ENCODE measurements around the gene EYS. TPM values are rescaled to one million over a fixed set of nuclear protein-coding genes. Genes with fewer than 3 reads are reported as not detected.

The EYS gene
- total and polyA plus RNA-seq, 9 of the 15 experiments (the other 6 are each of a cell fraction or from before 2014, with no cell fraction given): 0.03 to 0.36 (median 0.10) TPM; not detected in 2

- Histone ChIP-seq H3K9me1 (ENCODE audit: control insufficient read depth, insufficient read depth, low read length) (no peaks in the 10 kb centered on the region), H3K9ac (ENCODE audit: insufficient read depth in 1 of 2, low read depth in 2 of 2, low read length in 2 of 2) (no peak overlapping the region), H3K27ac (ENCODE audit: extremely low read depth, low read depth, low read length) (no peak overlapping the region), H3K4me1 (replicated peaks in 1 of 2; ENCODE audit: control insufficient read depth in 2 of 2, insufficient read depth in 2 of 2, low read length in 2 of 2) (no peaks in the 10 kb centered on the region), H3K4me2 (ENCODE audit: insufficient read depth, low read length) (no peak overlapping the region), H3K79me2 (ENCODE audit: control insufficient read depth, insufficient read depth, low read length) (no peaks in the 10 kb centered on the region), H4K20me1 (replicated peaks; ENCODE audit: control insufficient read depth, insufficient read depth, low read length) (no peaks in the 10 kb centered on the region), H3K4me3 (no peak overlapping the region), H3K27me3 (ENCODE audit: control insufficient read depth in 2 of 2, insufficient read depth in 2 of 2, low read length in 2 of 2) (no peaks in the 10 kb centered on the region), H2AFZ (ENCODE audit: low read depth, low read length) (no peak overlapping the region), H3K36me3 (ENCODE audit: control insufficient read depth, insufficient read depth, low read length) (no peaks in the 10 kb centered on the region), H3K9me3 (replicated peaks; ENCODE audit: control insufficient read depth, insufficient read depth, low read depth, low read length) (no peaks in the 10 kb centered on the region)
- WGBS (ENCODE audit: insufficient coverage, low coverage, missing lambda C conversion rate): 3% methylated on average over 2 of the region's 2 CpGs
- FAIRE-seq (no peak), DNase-seq (ENCODE audit: extremely low read depth in 1 of 4, low spot score in 3 of 4) (no peak), ATAC-seq (no peak)
- intact Hi-C loops (cut with micrococcal nuclease): no loop called here
- BruUV-seq (replicated peaks): no TSS peak
- POLR2A ChIA-PET: no interaction called here
- in situ Hi-C loops (cut with MboI): no loop called here
- CTCF ChIA-PET (ENCODE audit: low intra/inter-chr PET ratio): no interaction called here
- TF ChIP-seq MAFF (IDR thresholded peaks at IDR 0.05; ENCODE audit: low read length): no peak
- no peak for TF ChIP-seq NR2C2 (CRISPR knock-in tag; IDR thresholded peaks at IDR 0.05)
- TF ChIP-seq NR2C2 (tag; IDR thresholded peaks at IDR 0.05): no peak
- no peak for TF ChIP-seq NR2F6 (CRISPR knock-in tag; IDR thresholded peaks at IDR 0.05)
- no peak for TF ChIP-seq ETV5 (CRISPR knock-in tag; IDR thresholded peaks at IDR 0.05; ENCODE audit: low read depth)
- TF ChIP-seq STAG1 (CRISPR knock-in tag; IDR thresholded peaks at IDR 0.05; ENCODE audit: borderline replicate concordance): no peak
- TF ChIP-seq BDP1 (IDR thresholded peaks at IDR 0.05; ENCODE audit: insufficient read depth, insufficient read length): no peak
- no peak for TF ChIP-seq HLTF (IDR thresholded peaks at IDR 0.05)
- TF ChIP-seq PYGO2 (tag; IDR thresholded peaks at IDR 0.05): no peak
- TF ChIP-seq ZNF280B (CRISPR knock-in tag; IDR thresholded peaks at IDR 0.05): no peak
- no peak for TF ChIP-seq TBP (optimal IDR thresholded peaks at IDR 0.05; ENCODE audit: low read depth, low read length)
- no peak for TF ChIP-seq HEY1 (CRISPR knock-in tag; IDR thresholded peaks at IDR 0.05; ENCODE audit: borderline replicate concordance)
- no peak for TF ChIP-seq BCL6 (CRISPR knock-in tag; IDR thresholded peaks at IDR 0.05)
- no peak for TF ChIP-seq ZNF384 (IDR thresholded peaks at IDR 0.05; ENCODE audit: low read depth, low read length)
- TF ChIP-seq MYC (IDR thresholded peaks at IDR 0.05; ENCODE audit: low read depth, low read length): no peak
- TF ChIP-seq MYC (CRISPR knock-in tag; IDR thresholded peaks at IDR 0.05; ENCODE audit: borderline replicate concordance, low read depth): no peak
- TF ChIP-seq TEAD1 (CRISPR knock-in tag; IDR thresholded peaks at IDR 0.05): no peak
- TF ChIP-seq ZNF12 (CRISPR knock-in tag; IDR thresholded peaks at IDR 0.05): no peak
- no peak for TF ChIP-seq CBFA2T3 (IDR thresholded peaks at IDR 0.05)
Measured at GRCh38 chr6:65170273-65170672, 536.8 kb downstream of the EYS start.
